HG02885 (cell line): Measurements from ENCODE around the gene ITGB5.

Experiments used
- ATAC-seq: cut with Tn5 transposase; IDR thresholded peaks from one replicate; pipeline ENCODE4 v1.9.1; 2021; ENCODE audit warnings: mild to moderate bottlenecking; ENCODE audit not compliant: unreplicated experiment, poor library complexity

The ITGB5 gene, protein sequence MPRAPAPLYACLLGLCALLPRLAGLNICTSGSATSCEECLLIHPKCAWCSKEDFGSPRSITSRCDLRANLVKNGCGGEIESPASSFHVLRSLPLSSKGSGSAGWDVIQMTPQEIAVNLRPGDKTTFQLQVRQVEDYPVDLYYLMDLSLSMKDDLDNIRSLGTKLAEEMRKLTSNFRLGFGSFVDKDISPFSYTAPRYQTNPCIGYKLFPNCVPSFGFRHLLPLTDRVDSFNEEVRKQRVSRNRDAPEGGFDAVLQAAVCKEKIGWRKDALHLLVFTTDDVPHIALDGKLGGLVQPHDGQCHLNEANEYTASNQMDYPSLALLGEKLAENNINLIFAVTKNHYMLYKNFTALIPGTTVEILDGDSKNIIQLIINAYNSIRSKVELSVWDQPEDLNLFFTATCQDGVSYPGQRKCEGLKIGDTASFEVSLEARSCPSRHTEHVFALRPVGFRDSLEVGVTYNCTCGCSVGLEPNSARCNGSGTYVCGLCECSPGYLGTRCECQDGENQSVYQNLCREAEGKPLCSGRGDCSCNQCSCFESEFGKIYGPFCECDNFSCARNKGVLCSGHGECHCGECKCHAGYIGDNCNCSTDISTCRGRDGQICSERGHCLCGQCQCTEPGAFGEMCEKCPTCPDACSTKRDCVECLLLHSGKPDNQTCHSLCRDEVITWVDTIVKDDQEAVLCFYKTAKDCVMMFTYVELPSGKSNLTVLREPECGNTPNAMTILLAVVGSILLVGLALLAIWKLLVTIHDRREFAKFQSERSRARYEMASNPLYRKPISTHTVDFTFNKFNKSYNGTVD

DNA sequence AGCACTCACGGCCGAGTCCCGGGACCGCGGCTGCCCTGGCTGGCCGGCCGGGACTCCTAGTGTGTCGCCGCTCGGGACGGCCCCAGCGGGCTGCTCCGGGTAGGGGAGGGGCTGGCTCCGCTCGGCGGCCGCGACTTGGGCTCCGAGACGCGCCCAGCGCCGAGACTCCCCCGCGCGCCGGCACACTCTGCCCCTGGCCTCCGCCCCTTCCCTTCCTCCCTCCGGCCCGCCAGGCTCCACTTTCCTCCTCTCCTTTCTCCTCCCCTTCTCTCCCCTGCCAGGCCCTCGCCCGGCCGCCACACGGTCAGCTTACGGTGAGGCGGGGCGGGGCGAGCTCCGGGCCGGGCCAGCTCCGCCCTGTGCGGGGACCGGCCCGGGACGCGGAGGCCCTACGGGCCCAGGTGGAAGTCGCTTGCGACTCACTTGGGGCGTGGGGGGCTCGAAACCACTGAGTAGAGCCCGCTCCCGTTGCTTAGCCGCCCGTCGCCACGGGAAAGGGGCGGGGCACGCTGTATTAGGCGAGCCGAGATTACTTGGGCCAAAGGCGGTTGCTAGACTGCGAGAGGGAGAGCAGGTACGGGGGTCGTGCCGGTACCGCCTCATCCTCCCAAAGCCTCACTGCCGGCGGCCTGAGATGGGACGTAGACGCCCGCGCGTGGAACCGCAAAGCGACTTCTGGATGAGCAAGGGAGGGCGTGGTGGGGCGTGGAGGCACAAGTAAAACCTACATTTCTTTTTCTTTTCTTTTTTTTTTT, at the start of gene ITGB5:
TSS of gene ITGB5 (minus strand) at position 189 of the 755 bp plus-strand sequence. CDS start 365 bp downstream, outside the sequence.
- peak; percentile 80 for ATAC-seq

DNA sequence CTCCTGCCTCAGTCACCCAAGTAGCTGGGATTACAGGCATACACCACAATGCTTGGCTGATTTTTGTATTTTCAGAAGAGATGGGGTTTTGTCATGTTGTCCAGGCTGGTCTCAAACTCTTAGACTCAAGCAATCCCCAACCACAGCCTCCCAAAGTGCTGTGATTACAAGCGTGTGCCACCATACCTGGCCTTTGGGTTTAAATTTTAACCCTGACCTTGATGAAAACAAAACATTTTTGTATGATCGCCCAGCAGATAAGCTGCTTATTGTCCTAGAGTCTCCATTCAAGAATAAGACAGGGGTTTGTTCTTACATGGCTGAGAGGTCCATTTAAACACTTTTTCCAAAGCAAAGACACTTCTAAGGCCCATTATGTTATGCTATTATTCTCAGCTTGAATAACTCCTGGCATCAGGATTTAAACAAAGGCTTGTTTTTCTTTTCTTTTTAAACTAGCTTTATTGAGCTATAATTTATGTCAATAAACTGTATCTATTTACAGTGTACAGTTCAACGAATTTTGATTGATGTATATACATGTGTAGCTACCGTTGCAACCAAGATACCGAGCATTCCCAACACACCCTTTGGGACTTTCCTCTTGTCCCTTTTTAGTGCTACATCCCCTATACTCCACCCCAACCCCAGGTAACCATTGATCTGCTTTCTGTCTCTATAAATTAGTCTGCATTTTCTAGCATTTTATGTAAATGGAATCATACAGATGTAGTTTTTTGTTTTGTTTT, 48.8 kb upstream of the ITGB5 start:
- ATAC-seq, result no peak

DNA sequence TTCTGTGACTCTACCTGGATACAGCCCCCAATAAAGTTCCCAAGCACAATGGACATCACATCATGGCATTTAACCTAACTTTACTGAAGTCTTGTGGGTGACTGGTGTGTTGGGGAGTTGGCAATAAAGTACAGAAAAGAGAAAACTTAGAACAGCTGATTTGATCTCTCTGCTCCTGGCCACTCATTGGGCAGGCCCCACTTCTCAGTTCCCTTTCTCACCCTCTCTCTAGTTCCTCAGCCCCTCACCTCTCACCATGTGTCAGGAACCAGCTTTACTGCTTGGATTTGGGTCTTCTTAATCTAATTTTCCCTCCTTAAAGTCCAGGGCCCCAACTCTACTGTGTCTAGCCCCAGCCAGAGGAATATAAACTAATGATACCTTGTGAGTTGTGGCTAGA, 48.1 kb upstream of the ITGB5 start:
- no peak for ATAC-seq

DNA sequence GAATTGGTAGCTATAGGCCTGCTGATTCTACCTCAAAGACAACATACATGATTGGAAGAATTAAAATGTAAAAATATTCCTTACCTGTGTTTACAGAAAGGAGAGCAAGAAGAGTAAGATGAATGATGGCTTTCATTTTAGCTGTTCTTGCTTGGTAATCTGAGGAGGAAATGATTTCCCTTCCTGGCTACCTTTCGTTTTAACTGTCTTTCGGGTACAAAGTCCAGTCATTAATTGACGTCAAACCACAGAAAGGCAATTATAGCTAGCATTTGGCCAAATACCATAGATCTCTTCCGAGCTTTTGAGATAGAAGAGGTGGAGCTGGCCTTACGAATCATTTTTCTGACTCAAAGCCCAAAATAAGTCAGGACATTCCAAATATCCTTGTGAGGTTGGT, 47.4 kb upstream of the ITGB5 start, which contains the start of gene MUC13:
TSS of gene MUC13 (minus strand) at position 175 of the 400 bp plus-strand sequence. CDS start at position 136, 39 bp downstream.
- ATAC-seq, result no peak

DNA sequence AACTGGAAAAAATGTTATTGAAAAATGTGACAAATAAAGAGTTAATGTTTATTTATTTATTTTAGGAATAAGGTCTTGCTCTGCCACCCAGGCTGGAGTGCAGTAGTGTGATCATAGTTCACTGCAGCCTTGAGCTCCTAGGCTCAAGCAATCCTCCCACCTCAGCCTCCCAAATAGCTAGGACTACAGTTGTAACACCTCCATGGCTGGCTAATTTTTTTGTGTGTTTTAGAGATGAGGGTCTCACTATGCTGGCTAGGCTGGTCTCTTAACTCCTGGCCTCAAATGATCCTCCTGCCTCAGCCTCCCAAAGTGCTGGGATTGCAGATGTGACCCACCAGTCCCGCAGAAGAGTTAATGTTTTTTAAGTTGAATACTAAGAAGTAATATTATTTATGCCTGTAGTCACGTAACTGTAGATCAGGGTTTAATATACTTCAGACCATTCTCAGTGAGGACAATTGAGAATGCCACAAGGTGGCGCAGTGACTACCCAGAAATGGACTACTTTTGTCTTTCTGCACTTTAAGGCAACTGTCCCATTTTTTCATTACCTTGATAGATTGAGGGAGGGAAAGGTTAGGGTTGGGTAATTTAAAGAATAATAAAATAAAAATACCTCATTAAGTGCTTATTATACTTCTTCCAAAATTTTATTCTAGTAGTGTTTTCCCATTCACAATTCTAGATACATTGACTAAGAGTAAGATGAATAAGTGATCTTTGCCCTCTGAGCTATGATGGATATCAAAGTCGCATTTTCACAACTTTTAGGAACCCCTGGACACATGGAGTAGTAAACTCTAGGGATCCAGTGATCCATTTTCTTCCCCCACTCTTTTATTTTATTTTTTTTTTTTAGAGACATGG, 41.4 kb upstream of the ITGB5 start:
- no peak for ATAC-seq

DNA sequence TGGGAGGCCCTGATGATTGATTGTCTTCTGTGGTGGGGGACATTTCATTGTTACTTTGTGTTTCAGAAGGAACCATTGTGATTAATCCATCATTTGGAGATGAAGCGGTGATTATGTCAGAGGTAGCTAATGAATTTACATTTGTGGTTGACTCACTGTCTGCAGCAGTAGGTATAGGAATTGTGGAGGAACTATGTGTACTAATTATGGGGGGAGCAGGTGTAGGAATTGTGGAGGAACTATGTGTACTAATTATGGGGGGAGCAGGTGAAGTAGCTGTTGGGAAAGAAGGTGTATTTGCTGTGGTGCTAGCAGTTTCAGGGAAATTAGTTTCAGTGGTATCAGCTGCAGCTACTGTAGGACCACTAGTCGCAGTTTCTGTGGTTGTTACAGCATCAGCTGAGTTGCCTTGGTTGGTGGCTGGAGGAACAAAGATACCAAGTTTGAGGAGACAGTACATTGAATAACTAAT, 40.4 kb upstream of the ITGB5 start:
- peak; percentile 50 for ATAC-seq

DNA sequence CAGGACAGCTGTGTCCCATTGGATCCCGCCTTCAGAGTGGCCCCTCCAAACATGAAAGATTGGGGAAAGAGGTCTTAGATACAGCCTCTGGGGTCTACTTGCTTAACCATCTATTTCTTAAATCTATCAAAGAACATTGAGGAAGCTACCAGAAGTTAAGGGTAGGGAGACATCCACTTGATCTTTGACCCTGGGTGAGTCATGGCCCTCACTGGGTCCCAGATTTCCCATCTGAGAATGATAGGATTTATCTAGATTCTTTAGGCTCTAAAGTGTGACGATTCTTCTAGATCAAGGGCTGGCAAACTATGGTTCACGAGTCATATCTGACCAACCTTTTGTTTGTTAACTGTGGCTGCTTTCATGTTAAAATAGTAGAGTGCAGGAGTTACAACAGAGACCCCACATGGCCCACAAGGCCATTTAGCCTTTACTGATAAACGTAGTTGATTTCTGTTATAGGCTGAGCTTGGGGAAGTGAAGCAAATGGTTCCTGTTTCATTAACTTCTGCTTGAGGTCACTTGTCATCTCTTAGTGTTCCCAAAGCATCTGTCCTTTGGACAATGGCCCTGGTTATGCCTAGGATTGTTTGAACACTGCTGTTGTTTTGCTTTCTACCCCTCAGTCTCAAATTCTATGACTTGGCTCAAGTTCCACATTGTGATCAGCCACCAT, 39.4 kb upstream of the ITGB5 start:
- ATAC-seq, result no peak

DNA sequence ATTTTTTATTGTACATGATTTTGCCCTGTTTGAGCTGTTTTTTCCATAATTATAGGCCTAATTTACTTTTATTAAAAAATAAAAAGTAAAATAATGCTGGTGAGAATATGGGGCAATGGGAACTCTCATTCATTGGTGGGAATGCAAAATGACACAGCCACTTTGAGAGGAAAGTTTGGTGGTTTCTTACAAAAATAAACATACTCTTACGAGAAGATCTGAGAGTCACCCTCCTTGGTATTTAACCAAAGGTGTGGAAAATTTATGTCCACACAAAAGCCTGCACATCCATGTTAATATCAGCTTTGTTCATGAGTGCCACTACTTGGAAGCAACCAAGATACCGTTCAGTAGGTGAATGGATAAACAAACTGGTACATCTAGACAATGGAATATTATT, 37.6 kb upstream of the ITGB5 start:
- ATAC-seq, result no peak

DNA sequence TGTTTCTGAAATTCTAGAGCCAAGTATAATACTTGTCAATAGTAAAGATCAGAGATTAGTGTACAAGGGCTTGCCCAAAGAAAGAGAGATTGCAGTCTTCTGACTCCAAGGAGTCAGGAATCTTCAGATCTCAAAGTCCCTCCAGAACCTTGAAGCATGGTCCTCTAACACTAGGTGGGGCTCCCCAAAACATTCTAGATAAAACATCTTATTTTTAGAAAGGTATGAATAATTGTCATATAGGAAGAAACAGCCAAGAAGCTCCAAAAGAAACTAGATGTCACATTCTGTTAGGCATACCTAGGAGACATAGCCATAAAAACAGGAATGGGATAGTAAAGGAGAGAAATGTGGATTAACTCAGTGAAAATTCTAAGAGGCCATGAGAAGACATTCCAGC, 36.7 kb upstream of the ITGB5 start:
- ATAC-seq, result no peak

DNA sequence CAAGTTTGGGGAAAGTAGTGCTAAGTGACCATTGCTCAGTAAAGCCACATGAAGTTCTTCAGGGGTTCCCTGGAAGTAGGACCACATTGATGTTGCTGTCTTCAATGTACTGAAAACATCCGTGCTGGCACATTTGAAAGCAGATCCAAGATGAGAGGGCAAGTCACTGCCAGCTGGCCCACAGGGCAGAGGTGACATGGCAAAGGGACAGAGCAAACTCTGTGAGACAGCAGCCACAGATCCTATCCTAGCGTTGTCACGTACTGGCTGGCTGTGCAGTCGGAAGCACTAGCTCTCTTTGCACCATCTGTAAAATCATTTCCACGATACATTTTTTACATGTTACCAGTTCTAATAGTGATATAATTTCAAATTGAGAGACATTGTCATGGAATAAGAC, 33.6 kb upstream of the ITGB5 start:
- no peak for ATAC-seq

DNA sequence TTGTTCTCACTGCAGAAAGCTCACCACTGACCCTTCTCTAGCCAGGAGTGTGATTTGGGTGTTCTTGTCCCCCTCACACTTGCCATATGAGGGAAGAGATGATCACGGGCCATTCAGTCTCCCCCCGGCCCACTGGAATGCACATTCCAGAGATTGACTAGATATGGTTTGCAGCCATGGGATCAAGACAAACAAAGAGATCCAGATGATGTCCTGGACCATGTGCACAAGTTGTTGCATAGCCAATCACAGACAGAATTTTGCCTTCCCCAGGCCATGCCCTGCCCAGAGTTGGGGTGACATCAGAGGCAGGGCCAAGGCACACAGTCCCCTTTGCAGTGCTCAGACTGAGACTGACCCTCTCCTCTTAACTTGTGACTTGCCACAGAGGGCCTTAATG, 32.6 kb upstream of the ITGB5 start:
- no peak for ATAC-seq

DNA sequence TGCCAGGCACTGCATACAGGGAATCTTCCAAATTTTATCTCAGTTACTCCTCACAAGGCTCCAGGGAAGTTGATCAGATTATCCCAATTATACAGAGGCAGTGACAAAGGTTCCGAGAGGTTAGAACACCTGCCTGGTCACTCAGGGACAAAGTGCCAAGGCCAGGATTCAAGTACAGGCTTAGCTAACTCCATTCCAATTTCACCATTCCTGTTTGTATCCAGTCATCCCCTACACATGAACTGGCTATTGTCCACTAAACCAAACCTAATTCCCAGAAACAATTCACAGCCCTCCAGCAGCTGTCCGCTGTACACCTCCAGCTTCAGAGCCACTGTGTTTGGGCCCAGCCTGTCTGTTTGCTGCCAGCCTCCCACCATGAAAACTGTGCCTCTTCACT, 31.4 kb upstream of the ITGB5 start:
- ATAC-seq, result no peak

DNA sequence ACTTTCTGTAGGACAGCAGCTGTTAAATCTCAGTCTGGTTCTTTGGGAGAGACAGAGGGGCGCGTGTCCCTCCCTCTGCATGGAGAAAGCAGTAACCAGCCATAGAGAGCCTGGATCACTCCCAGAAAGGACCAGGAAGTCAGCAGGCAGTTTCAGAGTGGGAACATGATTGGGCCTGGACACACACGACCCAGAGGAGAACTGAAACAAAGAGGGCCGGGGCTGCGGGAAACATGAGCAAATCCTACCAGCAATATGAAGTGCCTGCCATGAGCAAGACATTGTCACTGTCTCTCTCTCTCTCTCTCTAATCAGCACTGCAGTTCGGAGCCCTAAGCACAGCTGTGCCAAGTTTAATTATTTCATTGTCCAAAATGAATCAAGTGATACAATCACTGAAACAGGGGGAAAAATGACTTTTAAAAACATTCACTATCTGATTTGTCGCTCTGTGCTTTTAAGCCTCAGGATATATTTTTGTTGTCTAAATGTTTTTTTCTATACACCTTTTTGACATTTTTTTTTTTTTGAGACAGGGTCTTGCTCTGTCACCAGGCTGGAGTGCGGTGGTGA, 29.8 kb upstream of the ITGB5 start:
- ATAC-seq, result no peak

DNA sequence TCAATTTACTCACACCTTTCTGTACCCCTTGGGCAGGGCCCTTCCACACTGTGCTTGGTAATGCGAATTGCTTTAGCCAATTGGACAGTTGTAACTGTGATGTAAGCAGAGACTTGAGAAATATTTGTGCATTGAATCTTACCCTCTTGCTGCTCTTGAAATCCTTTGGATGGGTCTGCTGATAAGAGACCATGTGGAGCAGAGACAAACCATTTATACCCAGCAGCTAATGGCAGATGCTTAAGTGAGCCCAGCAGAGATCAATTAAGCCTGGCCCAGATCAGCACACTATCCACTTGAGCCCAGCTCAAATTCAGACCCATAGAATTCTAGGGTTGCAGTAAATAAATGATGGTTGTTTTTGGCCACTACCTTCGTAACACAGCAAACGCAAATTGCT, 28.1 kb upstream of the ITGB5 start:
- no peak for ATAC-seq

DNA sequence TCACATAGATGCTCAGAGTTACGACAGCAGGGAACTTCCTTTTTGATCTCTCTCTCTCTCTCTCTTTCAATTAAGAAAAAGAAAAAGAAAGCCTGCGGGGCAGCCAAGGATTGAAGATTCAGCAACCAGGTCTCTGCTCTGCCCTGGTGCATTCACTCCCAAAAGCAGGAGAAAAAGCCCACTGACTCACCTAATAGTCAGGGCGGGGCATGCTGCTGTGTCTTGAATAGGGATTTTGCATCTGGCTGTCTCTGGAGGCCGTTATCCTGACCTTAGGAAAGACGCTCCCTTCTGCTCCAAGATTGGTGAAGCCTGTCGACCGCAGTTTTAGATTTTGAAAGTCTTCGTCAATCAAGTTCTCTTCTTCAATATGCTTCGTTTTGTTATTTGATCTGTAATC, 20.8 kb upstream of the ITGB5 start:
- no peak for ATAC-seq

DNA sequence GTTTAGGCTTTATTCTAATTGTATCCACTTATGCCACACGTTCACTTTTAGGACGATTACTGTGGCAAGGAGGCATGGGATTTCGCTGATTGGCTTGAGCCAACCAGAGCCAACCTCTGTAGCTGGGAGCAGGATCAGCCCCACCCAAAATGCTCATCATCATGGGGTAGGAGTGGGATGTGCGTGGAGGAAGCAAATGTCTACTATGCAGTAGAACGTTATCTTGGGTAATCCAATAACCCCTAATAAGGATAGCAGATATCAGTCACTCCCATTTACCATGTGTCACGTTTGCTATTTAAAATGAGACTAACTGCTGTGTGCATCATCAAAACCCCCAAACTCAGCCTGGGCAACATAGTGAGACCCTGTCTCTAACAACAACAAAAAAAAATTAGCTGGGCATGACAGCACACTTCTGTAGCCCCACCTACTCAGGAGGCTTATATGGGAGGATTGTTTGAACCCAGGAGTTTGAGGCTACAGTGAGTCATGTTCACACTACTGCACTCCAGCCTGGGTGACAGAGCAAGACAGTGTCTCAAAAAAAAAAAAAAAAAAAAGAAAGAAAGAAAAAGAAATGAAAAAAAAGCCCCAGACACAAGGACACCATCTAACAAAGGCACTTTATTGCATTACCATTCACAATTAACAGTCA, 17.8 kb upstream of the ITGB5 start:
- no peak for ATAC-seq

DNA sequence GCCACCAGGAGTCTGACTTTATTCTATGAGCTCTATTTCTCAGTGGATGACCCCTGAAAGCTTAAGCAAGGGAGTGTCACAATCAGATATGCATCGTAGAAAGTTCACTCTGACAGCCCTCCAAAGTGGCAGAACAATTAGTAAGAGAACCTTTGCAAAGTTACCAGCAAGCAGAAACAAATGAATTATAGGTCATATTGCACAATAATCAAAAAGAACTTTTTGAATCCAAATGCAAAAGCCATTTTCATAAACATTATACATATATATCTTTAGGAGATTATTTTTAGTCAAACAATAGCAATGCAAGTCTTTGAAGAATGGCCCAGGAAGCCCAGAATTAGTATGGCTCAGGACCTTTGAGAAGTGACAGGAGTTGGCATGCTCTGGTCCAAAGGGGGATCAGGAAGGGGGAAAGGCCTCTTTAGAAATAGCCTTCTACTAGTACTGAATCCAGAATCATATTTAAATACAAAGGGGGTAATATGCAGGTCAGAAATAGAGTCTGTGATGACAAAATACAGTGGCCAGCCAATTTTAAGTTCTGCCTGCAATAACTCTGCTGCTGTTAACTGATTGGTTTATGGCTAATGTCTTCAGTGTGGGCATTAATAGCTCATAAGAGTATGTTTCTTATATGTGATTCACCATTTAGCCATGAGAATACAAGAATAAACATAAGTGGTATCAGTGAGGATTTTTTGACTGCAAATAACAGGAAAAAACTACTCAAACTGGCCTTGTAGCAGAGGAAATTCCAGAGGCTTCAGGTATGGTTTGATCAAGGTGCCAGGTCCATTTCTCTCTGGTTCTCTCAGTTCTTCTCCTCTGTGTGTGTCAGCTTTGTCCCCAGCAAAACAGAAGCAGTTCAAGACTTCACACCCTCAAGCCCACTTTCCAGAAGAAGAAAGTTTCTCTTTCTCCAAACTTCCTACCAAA, 17.0 kb upstream of the ITGB5 start:
- no peak for ATAC-seq
